Activated CD4-positive, alpha-beta memory T cell treated with anti-CD3 and anti-CD28 coated beads for 36 hours (primary cell): ENCODE measurements around the gene NYNRIN. TPM values are rescaled to one million over a fixed set of nuclear protein-coding genes. Genes with fewer than 3 reads are reported as not detected.
"Not testable (repeated sequence)": the region's sequence is repeated elsewhere in the genome, so short reads cannot be mapped to it uniquely, and the experiment has no call there.

Experiments
- CTCF ChIA-PET: fragments of 350-600 bp; sonication (Branson Sonifier 250); formaldehyde crosslinking; loops from one replicate; lab custom pipeline; 2021; ENCODE audit warnings: antibody characterized with exemption, inconsistent platforms; lab: Charles Lee
- POLR2A ChIA-PET: fragments of 350-600 bp; sonication (Branson Sonifier 250); formaldehyde crosslinking; loops from one replicate; lab custom pipeline; 2021; ENCODE audit warnings: antibody characterized with exemption; lab: Charles Lee
- DNase-seq: peaks from one replicate; pipeline ENCODE4 v3.0.0-alpha.2; 2020
- H3K27ac Mint-ChIP-seq: one replicate; pipeline ENCODE4 v1.8.0; 2021; ENCODE audit warnings: mixed read lengths
- H3K27me3 Mint-ChIP-seq: one replicate; pipeline ENCODE4 v1.8.0; 2021; ENCODE audit warnings: mixed read lengths
- H3K36me3 Mint-ChIP-seq: one replicate; pipeline ENCODE4 v1.8.0; 2021; ENCODE audit warnings: mixed read lengths
- H3K4me1 Mint-ChIP-seq: one replicate; pipeline ENCODE4 v1.8.0; 2021; ENCODE audit warnings: low read depth, mixed read lengths
- H3K4me3 Mint-ChIP-seq: one replicate; pipeline ENCODE4 v1.8.0; 2021; ENCODE audit warnings: mild to moderate bottlenecking, mixed read lengths
- H3K9me3 Mint-ChIP-seq: one replicate; pipeline ENCODE4 v1.8.0; 2021; ENCODE audit warnings: mixed read lengths
- intact Hi-C: fragments of 100-400 bp; cut with micrococcal nuclease; formaldehyde crosslinking; loops from one replicate; pipeline ENCODE4 v1.15.1; 2023
- total RNA-seq, 2 experiments: library from RNA; stranded (reverse); gene quantifications; one replicate each; pipeline ENCODE4 v1.2.3, GENCODE V29; 2021

The NYNRIN gene
- total RNA-seq, 2 experiments from 2014 or later: 0.02 to 0.22 TPM

- Mint-ChIP-seq H3K4me3 (no peak overlapping the region), H3K36me3 (no peaks in the 10 kb centered on the region), H3K4me1 (peaks cover 18% of the 10 kb centered on the region), H3K9me3 (no peaks in the 10 kb centered on the region), H3K27ac (no peak overlapping the region), H3K27me3 (peaks cover 22% of the 10 kb centered on the region)
- CTCF ChIA-PET: interaction anchor here (0.9 to 3.0 kb wide), 5 partner anchors 24 to 66 kb away, joined by 3 to 12 read pairs (median 3); no protein-coding TSS in a partner anchor
- POLR2A ChIA-PET: interaction anchor here (1.3 kb wide), 1 partner anchor 61 kb away, joined by 7 read pairs; no protein-coding TSS in a partner anchor
- DNase-seq: no peak
- intact Hi-C loops: no loop called here
These were observed 28.1 kb upstream of the NYNRIN start for GRCh38 chr14:24370748-24371147.

- H3K4me1 Mint-ChIP-seq: peaks cover 13% of the 10 kb centered on the region
- H3K36me3 Mint-ChIP-seq, H3K27ac Mint-ChIP-seq, H3K9me3 Mint-ChIP-seq, H3K4me3 Mint-ChIP-seq, DNase-seq, intact Hi-C loops: not testable (repeated sequence)
- H3K27me3 Mint-ChIP-seq: peaks cover 18% of the 10 kb centered on the region
- POLR2A ChIA-PET: interaction anchor here (1.3 kb wide), 1 partner anchor 60 kb away, joined by 7 read pairs; no protein-coding TSS in a partner anchor
- CTCF ChIA-PET: interaction anchor here (1.0 to 3.0 kb wide), 5 partner anchors 9 to 65 kb away, joined by 3 to 12 read pairs (median 5); no protein-coding TSS in a partner anchor
These were observed 27.2 kb upstream of the NYNRIN start for GRCh38 chr14:24371605-24372004.

GRCh38 chr14:24372701-24373416, 25.9 kb upstream of the NYNRIN start:
- no peak for DNase-seq
- Mint-ChIP-seq H3K27me3 (peaks cover 11% of the 10 kb centered on the region), H3K4me3 (no peak overlapping the region), H3K36me3 (no peaks in the 10 kb centered on the region), H3K4me1 (peaks cover 1% of the 10 kb centered on the region), H3K9me3 (no peaks in the 10 kb centered on the region), H3K27ac (no peak overlapping the region)
- CTCF ChIA-PET: interaction anchor here (0.9 to 3.0 kb wide), 4 partner anchors 11 to 59 kb away, joined by 3 to 12 read pairs (median 4); no protein-coding TSS in a partner anchor
- intact Hi-C loops: no loop called here
- POLR2A ChIA-PET: no interaction called here

GRCh38 chr14:24376448-24377070, 22.2 kb upstream of the NYNRIN start:
- peaks cover 6% of the 10 kb centered on the region for H3K27me3 Mint-ChIP-seq
- H3K9me3 Mint-ChIP-seq: no peaks in the 10 kb centered on the region
- ChIA-PET POLR2A (no interaction called here), CTCF (no interaction called here)
- no peak for DNase-seq
- no peak overlapping the region for H3K27ac Mint-ChIP-seq
- H3K36me3 Mint-ChIP-seq: no peaks in the 10 kb centered on the region
- H3K4me1 Mint-ChIP-seq: peaks cover 2% of the 10 kb centered on the region
- intact Hi-C loops: no loop called here
- H3K4me3 Mint-ChIP-seq: no peak overlapping the region

- Mint-ChIP-seq H3K4me1 (peaks cover 3% of the 10 kb centered on the region), H3K36me3 (no peaks in the 10 kb centered on the region), H3K9me3 (no peaks in the 10 kb centered on the region), H3K27me3 (peaks cover 6% of the 10 kb centered on the region), H3K4me3 (no peak overlapping the region), H3K27ac (no peak overlapping the region)
- intact Hi-C loops: no loop called here
- ChIA-PET POLR2A (no interaction called here), CTCF (interaction anchor here (1.2 kb wide), 1 partner anchor 54 kb away, joined by 5 read pairs; no protein-coding TSS in a partner anchor)
- DNase-seq: no peak
These were observed 21.7 kb upstream of the NYNRIN start for GRCh38 chr14:24377126-24377525.

GRCh38 chr14:24377657-24378056, 21.1 kb upstream of the NYNRIN start:
- Mint-ChIP-seq H3K27me3 (peaks cover 6% of the 10 kb centered on the region), H3K4me3 (no peak overlapping the region), H3K4me1 (peaks cover 3% of the 10 kb centered on the region), H3K36me3 (no peaks in the 10 kb centered on the region), H3K27ac (no peak overlapping the region), H3K9me3 (no peaks in the 10 kb centered on the region)
- no peak for DNase-seq
- ChIA-PET POLR2A (no interaction called here), CTCF (interaction anchor here (1.2 kb wide), 2 partner anchors 28 to 54 kb away, joined by 3 to 5 read pairs; no protein-coding TSS in a partner anchor)
- intact Hi-C loops: no loop called here

GRCh38 chr14:24378327-24378726, 20.5 kb upstream of the NYNRIN start:
- Mint-ChIP-seq H3K27ac (no peak overlapping the region), H3K4me1 (peaks cover 3% of the 10 kb centered on the region), H3K27me3 (peaks cover 6% of the 10 kb centered on the region), H3K4me3 (no peak overlapping the region), H3K36me3 (no peaks in the 10 kb centered on the region), H3K9me3 (no peaks in the 10 kb centered on the region)
- POLR2A ChIA-PET: no interaction called here
- intact Hi-C loops: no loop called here
- CTCF ChIA-PET: interaction anchor here (1.2 kb wide), 2 partner anchors 27 to 53 kb away, joined by 3 to 5 read pairs; no protein-coding TSS in a partner anchor
- DNase-seq: no peak

- ChIA-PET CTCF (interaction anchor here (1.2 to 1.6 kb wide), 3 partner anchors 46 to 58 kb away, joined by 3 to 8 read pairs (median 4); no protein-coding TSS in a partner anchor), POLR2A (interaction anchor here (1.4 kb wide), 1 partner anchor 52 kb away, joined by 4 read pairs; no protein-coding TSS in a partner anchor)
- H3K4me3 Mint-ChIP-seq: no peak overlapping the region
- no peak for DNase-seq
- H3K36me3 Mint-ChIP-seq: no peaks in the 10 kb centered on the region
- peaks cover 8% of the 10 kb centered on the region for H3K27me3 Mint-ChIP-seq
- intact Hi-C loops: no loop called here
- H3K27ac Mint-ChIP-seq: no peak overlapping the region
- H3K9me3 Mint-ChIP-seq: no peaks in the 10 kb centered on the region
- H3K4me1 Mint-ChIP-seq: peaks cover 3% of the 10 kb centered on the region
These were observed 19.6 kb upstream of the NYNRIN start for GRCh38 chr14:24378981-24379906.

GRCh38 chr14:24379907-24380730, 18.7 kb upstream of the NYNRIN start:
- Mint-ChIP-seq H3K4me1 (peaks cover 3% of the 10 kb centered on the region), H3K36me3 (no peaks in the 10 kb centered on the region), H3K4me3 (no peak overlapping the region), H3K9me3 (no peaks in the 10 kb centered on the region), H3K27me3 (peaks cover 8% of the 10 kb centered on the region), H3K27ac (no peak overlapping the region)
- DNase-seq: no peak
- CTCF ChIA-PET: interaction anchor here (1.1 to 1.6 kb wide), 4 partner anchors 47 to 57 kb away, joined by 3 to 8 read pairs (median 4); no protein-coding TSS in a partner anchor
- intact Hi-C loops: no loop called here
- POLR2A ChIA-PET: interaction anchor here (1.4 kb wide), 1 partner anchor 51 kb away, joined by 4 read pairs; no protein-coding TSS in a partner anchor

- POLR2A ChIA-PET: no interaction called here
- intact Hi-C loops: no loop called here
- Mint-ChIP-seq H3K4me3 (no peak overlapping the region), H3K36me3 (no peaks in the 10 kb centered on the region), H3K4me1 (peaks cover 3% of the 10 kb centered on the region), H3K9me3 (no peaks in the 10 kb centered on the region), H3K27ac (no peak overlapping the region), H3K27me3 (peaks cover 8% of the 10 kb centered on the region)
- peak; percentile 25 for DNase-seq
- CTCF ChIA-PET: interaction anchor here (1.3 to 1.6 kb wide), 2 partner anchors 48 to 50 kb away, joined by 3 to 4 read pairs; no protein-coding TSS in a partner anchor
These were observed 17.3 kb upstream of the NYNRIN start for GRCh38 chr14:24381363-24382063.
